Suprapubic skin (tissue), 3 donors: Measurements from ENCODE around the gene CRELD1.

Source experiments
- POLR2A ChIP-seq, 2 donors: fragments of 450-650 bp; IDR thresholded peaks; one replicate each; pipeline ENCODE4 v1.6.1; 2017; ENCODE audit warnings: antibody characterized with exemption in 2 of 2, mild to moderate bottlenecking in 2 of 2, moderate library complexity in 2 of 2
- TF ChIP-seq, protein P1 (sequence below), 2 donors: fragments of 200-600 bp in 1 of 2; fragments of 450-650 bp in 1 of 2; sonication (generic) in 1 of 2; IDR thresholded peaks; one replicate each; pipeline ENCODE4 v1.5.1; 2016 to 2019; ENCODE audit warnings: antibody characterized with exemption in 2 of 2, mild to moderate bottlenecking in 1 of 2, moderate library complexity in 1 of 2

DNA sequence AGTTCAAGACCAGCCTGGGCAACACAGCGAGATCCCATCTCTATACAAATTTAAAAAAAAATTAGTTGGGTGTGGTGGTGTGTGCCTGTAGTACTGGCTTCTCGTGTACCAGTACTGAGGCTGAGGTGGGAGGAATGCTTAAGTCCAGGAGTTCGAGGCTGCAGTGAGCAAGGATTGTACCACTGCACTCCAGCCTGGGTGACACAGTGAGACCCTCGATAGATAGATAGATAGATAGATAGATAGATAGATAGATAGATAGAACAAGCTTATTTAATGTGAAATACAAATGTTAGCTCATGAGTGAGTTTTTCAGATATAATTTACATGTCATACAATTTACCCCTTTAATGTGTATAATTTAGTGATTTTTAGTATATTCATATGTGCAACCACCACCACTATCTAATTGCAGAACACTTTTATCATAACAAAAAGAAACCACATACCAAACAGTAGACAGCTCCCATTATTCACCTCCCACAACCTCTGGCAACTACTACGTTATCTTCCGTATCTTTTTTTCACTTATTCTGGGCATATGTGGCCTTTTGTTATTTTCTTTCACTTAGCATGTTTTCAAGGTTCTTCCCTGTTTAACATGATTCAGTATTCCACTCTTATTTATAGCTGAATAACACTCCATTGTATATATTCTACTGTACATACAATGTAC, 31.7 kb downstream of the CRELD1 start:
- no peak for TF ChIP-seq POLR2A (IDR thresholded peaks at IDR 0.05)
- TF ChIP-seq, protein P1, sequence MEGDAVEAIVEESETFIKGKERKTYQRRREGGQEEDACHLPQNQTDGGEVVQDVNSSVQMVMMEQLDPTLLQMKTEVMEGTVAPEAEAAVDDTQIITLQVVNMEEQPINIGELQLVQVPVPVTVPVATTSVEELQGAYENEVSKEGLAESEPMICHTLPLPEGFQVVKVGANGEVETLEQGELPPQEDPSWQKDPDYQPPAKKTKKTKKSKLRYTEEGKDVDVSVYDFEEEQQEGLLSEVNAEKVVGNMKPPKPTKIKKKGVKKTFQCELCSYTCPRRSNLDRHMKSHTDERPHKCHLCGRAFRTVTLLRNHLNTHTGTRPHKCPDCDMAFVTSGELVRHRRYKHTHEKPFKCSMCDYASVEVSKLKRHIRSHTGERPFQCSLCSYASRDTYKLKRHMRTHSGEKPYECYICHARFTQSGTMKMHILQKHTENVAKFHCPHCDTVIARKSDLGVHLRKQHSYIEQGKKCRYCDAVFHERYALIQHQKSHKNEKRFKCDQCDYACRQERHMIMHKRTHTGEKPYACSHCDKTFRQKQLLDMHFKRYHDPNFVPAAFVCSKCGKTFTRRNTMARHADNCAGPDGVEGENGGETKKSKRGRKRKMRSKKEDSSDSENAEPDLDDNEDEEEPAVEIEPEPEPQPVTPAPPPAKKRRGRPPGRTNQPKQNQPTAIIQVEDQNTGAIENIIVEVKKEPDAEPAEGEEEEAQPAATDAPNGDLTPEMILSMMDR (IDR thresholded peaks at IDR 0.05) = no peak
